Stimulated activated CD8-positive, alpha-beta memory T cell treated with anti-CD3 and anti-CD28 coated beads, Interleukin-15, amount 100 ng/mL, for 24 hours (primary cell): ENCODE measurements around the gene FBXL14.

Experiments used
- DNase-seq: peaks from one replicate; pipeline ENCODE4 v3.0.0-alpha.2; 2020; ENCODE audit warnings: low read depth

FBXL14 gene, protein sequence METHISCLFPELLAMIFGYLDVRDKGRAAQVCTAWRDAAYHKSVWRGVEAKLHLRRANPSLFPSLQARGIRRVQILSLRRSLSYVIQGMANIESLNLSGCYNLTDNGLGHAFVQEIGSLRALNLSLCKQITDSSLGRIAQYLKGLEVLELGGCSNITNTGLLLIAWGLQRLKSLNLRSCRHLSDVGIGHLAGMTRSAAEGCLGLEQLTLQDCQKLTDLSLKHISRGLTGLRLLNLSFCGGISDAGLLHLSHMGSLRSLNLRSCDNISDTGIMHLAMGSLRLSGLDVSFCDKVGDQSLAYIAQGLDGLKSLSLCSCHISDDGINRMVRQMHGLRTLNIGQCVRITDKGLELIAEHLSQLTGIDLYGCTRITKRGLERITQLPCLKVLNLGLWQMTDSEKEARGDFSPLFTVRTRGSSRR

GRCh38 chr12:1594261-1595025 is at the start of gene FBXL14:
Gene FBXL14 (minus strand): TSS chr12:1594581. CDS start chr12:1594066, 515 bp downstream.
- DNase-seq: peak; percentile 78

DNA sequence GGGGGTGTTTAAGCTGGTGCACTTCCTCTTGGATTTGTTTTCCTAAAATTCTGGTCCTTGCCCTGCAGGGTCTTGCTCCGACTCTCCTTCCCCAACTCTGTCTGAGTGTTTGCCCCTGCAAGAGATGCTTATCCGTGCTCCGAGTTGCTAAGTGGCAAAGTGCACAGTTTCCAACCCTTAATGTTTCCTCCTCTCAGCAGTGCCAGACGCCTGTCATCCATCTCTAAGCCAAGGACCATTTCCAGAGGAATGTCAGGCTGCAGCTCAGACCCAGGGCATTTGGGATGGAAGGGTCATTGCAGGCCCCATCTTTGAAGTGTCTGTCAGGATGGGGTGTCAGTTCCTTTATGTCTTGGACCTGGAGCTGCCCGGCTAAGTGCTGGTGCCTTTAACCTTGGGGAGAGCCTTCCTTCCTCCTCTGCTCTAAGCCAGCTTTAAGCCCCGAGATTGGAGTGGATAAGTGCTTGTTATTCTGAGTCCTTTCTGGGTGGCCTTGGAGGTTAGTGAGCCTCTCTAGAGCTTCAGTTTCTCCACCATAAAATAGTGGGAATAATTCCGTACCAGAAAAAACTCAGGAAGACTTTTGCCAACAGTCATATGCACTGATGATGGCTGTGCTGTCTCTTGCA is 49.6 kb upstream of the FBXL14 start:
- no peak for DNase-seq

GRCh38 chr12:1643043-1643442 is 48.7 kb upstream of the FBXL14 start:
- no peak for DNase-seq

DNA sequence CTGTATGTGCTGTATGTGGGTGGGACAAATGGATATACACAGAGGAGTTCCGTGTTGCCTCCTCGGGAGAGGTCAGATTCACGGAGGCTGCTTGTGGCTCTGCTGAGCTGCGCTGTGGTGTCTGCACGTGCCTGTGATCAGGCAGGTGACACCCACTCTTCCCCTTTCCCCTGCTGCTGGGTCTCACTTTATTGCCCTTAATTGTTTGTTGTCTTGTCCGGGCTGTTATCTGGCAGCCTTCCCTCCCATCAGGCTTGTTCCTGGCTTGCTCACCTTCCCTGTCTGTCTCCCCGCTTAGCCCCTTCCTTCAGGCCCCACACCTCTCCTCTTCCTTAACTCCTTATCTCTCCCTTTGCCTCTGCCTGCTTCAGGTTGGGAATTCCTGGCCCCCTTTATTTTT is 48.1 kb upstream of the FBXL14 start:
- DNase-seq: no peak

DNA sequence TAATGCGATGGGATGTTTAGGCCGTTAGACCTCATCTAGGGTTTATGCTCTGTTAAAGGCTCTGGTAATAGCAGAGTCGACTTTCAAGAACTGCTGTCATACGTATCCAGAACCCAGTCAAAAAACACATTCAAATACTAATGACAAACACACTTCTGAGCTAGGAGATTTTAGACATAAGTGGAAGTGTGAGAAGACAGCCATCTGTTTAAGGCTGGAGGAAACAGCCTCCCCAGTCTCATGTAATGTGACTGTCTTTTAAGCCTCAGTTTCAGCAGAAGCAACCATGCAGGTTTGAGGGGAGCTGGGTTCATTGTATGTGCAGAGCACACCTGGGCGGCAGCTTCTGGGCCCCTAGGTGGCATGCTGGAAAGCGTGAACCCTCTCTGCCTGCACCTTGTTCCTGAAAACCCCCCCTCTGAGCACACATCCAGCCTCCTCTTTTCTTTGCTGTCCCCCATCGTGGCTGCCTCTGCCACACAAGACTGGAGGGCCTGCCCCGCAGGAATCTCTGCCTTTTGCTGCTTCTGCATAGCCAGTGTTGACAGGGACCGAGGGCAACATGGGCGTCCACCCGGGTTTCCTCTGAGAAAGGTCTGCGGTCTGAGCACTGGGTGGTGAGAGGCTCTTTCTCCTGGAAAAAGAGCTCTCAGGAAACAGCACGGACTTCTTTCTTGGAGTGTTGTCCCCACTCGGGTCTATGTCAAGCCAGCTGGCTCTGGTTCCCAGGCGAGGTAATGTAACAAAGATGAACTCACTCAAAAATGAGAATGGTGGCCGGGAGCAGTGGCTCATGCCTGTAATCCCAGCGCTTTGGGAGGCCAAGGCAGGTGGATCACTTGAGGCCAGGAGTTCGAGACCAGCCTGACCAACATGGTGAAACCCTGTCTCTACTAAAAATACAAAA is 46.2 kb upstream of the FBXL14 start:
- DNase-seq: no peak

- no peak for DNase-seq
Observed at GRCh38 chr12:1639538-1639937, 45.2 kb upstream of the FBXL14 start.

GRCh38 chr12:1638203-1638602 is 43.8 kb upstream of the FBXL14 start:
- no peak for DNase-seq

- DNase-seq: no peak
Observed at GRCh38 chr12:1635301-1636095, 41.1 kb upstream of the FBXL14 start.

DNA sequence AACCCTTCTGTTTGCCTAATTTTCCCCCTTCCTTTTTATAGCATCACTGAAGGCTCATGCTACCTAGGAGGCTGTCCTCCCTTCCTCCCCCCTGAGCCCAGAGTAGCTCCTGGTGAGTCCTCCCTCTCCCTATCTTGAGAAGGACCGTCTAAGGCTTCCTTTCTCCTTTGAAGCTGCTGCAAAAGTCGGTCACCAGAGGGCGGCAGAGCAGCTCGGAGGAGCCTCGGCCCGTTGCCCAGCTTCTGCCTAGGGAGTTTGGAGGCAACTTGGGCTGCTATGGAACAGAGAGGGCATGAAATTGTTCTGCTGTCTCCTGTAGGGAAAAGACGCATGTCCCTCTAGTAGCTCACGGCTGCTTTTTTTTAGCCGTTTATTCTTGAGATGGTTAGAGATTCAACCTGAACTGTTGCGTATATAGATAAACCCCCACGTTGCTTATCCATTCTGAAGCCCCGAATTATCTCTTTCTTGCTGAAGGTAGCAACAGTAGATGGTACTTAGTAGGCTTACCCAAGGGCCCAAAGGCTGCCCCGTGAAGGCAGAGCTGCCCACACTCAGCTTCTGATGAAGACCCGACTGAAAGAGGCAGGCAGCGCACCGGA is 40.3 kb upstream of the FBXL14 start:
- DNase-seq: no peak

- DNase-seq: no peak
Observed at GRCh38 chr12:1634149-1634548, 39.8 kb upstream of the FBXL14 start.

GRCh38 chr12:1633459-1633858 is 39.1 kb upstream of the FBXL14 start:
- no peak for DNase-seq

GRCh38 chr12:1632702-1633101 is 38.3 kb upstream of the FBXL14 start:
- DNase-seq: no peak

GRCh38 chr12:1630827-1631591 is 36.6 kb upstream of the FBXL14 start:
- no peak for DNase-seq

- DNase-seq: no peak
Observed at GRCh38 chr12:1630133-1630826, 35.9 kb upstream of the FBXL14 start.

GRCh38 chr12:1629338-1630132 is 35.2 kb upstream of the FBXL14 start:
- no peak for DNase-seq

DNA sequence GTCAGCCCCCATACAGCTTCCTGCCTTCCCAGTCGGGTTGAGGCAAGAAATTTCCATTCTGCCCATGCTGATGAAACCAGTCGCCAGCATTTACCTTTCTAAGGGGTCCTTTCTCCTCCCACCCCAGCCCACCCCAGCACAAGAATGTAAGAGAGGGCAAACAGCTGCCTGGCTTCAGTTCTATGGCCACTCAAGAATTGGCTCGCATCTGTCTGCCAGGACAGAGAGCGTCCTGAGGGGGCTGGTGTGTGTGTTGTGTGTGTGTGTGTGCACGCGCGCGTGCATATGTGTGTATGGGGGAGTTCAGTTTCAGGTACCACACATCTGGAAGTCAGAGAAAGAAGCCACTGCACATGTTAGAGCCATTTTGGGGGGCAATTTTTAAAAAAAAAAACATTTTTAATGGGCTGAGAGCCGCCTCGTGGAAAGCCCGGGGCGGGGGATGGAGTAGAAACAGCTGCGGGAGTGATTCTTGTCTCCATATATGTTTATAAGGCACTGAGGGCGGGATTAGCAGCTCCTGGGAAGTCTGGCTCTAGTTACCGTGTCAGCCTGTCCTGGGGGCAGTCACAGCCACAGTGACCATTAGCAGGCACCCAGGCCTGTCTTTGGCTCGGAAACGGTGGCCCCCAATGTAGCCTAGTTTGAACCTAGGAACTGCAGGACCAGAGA is 34.4 kb upstream of the FBXL14 start, which contains the start of gene WNT5B:
Gene WNT5B (plus strand): TSS at position 566 of the 672 bp plus-strand sequence. CDS start 2,124 bp downstream, outside the sequence.
- no peak for DNase-seq

DNA sequence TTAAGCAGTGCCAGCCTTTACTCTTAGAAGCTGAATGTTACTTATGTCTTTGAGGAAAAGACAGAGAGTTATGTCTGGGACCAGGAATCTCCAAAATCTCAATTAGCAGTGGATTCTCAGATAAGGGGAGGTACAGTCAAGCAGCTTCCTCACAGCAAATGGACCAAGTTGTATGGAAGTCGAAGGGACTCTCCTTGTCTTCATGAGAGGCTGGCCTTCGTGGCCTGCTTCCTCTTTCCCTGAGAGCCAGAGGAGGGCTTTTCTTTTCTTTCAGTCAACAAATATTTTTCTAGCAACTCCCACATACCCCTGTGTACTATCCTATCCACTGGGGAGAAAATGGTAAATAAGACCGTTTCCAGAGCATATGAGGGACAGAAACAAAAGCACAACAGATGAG is 28.0 kb upstream of the FBXL14 start:
- DNase-seq: no peak

DNA sequence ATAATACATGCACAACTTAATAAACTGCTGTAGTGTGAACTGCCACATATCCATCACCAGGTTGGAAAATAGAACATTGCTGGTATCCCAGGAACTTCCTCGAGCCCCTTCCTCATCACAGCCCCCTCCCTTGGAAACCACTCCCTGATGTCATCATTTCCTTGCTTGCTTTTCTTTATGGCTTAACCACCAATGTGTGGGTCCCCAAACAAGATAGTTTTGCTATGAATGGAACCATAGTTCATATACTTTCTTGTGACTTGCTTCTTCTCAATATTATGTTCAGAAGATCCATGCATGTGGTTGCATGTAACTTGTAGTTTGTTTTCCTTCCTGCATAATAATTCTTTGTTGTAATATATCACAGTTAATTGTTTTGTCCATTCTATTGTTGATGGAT is 25.7 kb upstream of the FBXL14 start:
- DNase-seq: no peak
